Activated T-helper 2 cell treated with anti-CD3 and anti-CD28 coated beads, Interferon-gamma antibody, Interleukin-2, Interleukin-4, amounts not matched to agents 10 μg/mL and 5 μg/mL and 100 μg/mL, durations not matched to agents 14 hours and 24 hours and 36 hours (primary cell): ENCODE measurements around the gene TNFRSF25. TPM values are rescaled to one million over a fixed set of nuclear protein-coding genes. Genes with fewer than 3 reads are reported as not detected.

Experiments used
- DNase-seq: peaks from one replicate; pipeline ENCODE4 v3.0.0; 2021; ENCODE audit warnings: low spot score
- H3K27ac Mint-ChIP-seq: one replicate; pipeline ENCODE4 v1.8.0; 2021; ENCODE audit warnings: mixed read lengths
- H3K27me3 Mint-ChIP-seq: one replicate; pipeline ENCODE4 v1.8.0; 2021; ENCODE audit warnings: low read depth, mixed read lengths
- H3K36me3 Mint-ChIP-seq: one replicate; pipeline ENCODE4 v1.8.0; 2021; ENCODE audit warnings: low read depth, mixed read lengths
- H3K4me1 Mint-ChIP-seq: one replicate; pipeline ENCODE4 v1.8.0; 2021; ENCODE audit warnings: low read depth, mixed read lengths
- H3K4me3 Mint-ChIP-seq: one replicate; pipeline ENCODE4 v1.8.0; 2021; ENCODE audit warnings: low read depth, mild to moderate bottlenecking, moderate library complexity, mixed read lengths
- H3K9me3 Mint-ChIP-seq: one replicate; pipeline ENCODE4 v1.8.0; 2021; ENCODE audit warnings: mixed read lengths
- intact Hi-C: fragments of 100-400 bp; cut with micrococcal nuclease; formaldehyde crosslinking; loops from one replicate; pipeline ENCODE4 v1.15.1; 2023
- total RNA-seq: library from RNA; stranded (reverse); gene quantifications from 2 replicates; pipeline ENCODE4 v1.2.3, GENCODE V29; 2022

TNFRSF25 gene, protein sequence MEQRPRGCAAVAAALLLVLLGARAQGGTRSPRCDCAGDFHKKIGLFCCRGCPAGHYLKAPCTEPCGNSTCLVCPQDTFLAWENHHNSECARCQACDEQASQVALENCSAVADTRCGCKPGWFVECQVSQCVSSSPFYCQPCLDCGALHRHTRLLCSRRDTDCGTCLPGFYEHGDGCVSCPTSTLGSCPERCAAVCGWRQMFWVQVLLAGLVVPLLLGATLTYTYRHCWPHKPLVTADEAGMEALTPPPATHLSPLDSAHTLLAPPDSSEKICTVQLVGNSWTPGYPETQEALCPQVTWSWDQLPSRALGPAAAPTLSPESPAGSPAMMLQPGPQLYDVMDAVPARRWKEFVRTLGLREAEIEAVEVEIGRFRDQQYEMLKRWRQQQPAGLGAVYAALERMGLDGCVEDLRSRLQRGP
- total RNA-seq, result 88.0 and 89.7 TPM in 2 replicates

DNA sequence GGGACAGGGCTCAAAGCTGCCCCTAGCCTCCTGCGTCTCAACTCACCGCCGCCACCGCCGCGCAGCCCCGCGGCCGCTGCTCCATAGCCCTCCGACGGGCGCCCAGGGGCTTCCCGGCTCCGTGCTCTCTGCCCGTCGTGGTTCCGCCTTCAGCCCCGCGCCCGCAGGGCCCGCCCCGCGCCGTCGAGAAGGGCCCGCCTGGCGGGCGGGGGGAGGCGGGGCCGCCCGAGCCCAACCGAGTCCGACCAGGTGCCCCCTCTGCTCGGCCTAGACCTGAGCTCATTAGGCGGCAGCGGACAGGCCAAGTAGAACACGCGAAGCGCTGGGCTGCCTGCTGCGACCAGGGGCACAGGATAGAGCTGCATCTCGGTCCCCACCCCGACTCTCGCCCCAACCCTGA lies at the start of gene TNFRSF25:
TSS of gene TNFRSF25 (minus strand) at position 151 of the 400 bp plus-strand sequence. CDS start at position 85, 66 bp downstream.
- peak within 1 kb of the TSS; percentile 77 for H3K27ac Mint-ChIP-seq
- peak; percentile 61 for DNase-seq
- peaks cover 36% of the 10 kb centered on the region for H3K36me3 Mint-ChIP-seq
- H3K9me3 Mint-ChIP-seq, result no peaks in the 10 kb centered on the region
- no peaks in the 10 kb centered on the region for H3K27me3 Mint-ChIP-seq
- H3K4me1 Mint-ChIP-seq, result peaks cover 22% of the 10 kb centered on the region
- H3K4me3 Mint-ChIP-seq, result peak within 1 kb of the TSS; percentile 93
- intact Hi-C loops, result no loop called here

DNA sequence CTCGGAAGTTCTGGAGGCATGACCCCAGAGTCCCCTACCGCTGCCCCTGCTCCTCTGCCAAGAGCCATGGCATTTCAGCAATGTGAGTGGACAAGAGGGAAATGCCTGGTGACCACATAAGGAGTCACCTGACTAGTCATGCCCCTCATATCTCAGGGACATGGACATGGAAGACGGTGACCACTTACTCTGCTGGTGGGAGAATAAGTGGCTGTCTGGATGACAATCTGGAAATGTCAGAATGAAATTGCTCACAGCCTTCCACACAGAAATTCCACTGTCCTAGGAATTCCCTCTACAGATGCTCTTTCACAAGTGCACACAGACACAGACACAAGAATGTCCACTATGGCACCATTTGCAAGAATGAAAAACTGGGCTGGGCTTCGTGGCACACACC lies 49.8 kb upstream of the TNFRSF25 start:
- Mint-ChIP-seq H3K27ac (no peak overlapping the region), H3K27me3 (no peaks in the 10 kb centered on the region), H3K9me3 (no peaks in the 10 kb centered on the region), H3K4me3 (no peak overlapping the region), H3K4me1 (no peaks in the 10 kb centered on the region), H3K36me3 (no peaks in the 10 kb centered on the region)
- no peak for DNase-seq
- intact Hi-C loops, result no loop called here

DNA sequence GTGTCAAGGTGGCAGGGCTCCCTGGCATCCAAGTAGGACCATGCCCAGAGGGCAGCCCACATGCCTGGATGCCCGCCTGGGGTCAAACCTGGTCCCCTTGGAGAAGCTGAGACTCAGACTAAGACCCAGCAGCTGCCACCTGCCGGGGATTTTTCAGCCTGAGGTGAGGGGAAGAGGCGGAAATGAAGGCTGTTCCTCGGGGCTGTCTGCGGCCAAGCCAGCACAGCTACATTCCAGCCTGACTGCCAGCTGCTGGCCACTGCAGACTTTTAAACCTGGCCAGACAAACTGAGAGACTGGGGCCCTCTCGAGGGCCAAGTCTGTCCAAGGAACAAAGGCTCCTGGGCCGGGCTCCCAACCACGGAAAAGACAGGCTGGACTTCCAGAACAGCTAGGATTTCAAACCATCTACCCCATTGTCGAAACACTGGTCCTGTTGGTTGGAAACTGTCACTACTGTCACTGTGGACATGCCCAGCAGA lies 47.4 kb upstream of the TNFRSF25 start:
- no peak for DNase-seq
- Mint-ChIP-seq H3K27me3 (no peaks in the 10 kb centered on the region), H3K36me3 (no peaks in the 10 kb centered on the region), H3K4me1 (no peaks in the 10 kb centered on the region), H3K9me3 (no peaks in the 10 kb centered on the region), H3K4me3 (no peak overlapping the region), H3K27ac (no peak overlapping the region)
- intact Hi-C loops, result no loop called here

DNA sequence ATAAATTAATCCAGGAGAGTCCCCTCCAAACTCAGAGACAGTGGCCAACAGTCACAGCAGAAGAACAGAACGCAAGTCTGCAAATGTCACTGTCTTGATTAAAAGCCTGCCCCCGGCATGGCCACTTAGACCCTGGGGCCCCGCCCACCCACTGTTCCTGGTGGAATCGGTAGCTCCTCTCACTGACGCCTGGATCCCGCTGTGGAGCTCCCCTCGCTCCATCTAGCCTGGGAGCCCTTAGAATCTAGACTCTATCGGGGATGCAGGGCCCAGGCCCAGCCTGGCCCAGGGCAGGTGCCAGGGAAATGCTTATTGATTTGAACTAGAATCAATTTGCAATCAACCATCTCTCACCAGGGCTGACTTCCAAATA lies 46.9 kb upstream of the TNFRSF25 start:
- Mint-ChIP-seq H3K36me3 (no peaks in the 10 kb centered on the region), H3K4me1 (no peaks in the 10 kb centered on the region)

DNA sequence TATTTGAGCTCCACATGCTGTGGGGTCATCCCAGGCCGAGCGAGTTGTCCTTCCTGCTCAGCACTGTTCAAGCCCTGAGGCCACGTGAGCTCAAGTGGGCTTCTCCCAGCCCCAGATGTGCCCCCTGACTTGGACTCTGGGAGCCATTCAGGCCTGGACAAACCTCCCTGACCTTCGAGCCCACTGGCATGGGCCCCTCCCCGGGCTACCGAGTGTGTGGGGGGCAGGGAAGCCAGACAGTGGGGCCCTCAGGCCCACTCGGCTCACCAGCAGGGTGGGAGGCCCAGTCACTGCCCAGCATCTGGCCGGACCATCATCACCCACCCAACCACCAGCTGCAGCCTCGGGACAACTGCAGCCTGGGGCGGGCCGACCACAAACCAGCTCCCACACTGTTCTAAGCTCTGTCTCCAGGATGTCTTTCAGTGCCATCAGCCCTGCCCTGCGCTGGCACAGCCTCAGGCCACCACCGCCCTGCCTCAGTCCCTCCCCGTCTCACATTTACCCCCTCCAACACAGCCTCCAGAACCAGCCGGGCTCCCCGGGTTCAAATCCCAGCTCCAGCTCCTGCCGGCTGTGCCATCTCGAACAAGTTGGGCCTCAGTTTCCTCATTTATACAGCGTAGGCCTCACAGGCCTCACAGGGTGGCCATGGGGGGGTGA lies 46.4 kb upstream of the TNFRSF25 start:
- Mint-ChIP-seq H3K4me1 (no peaks in the 10 kb centered on the region), H3K27ac (no peak overlapping the region), H3K27me3 (no peaks in the 10 kb centered on the region), H3K36me3 (no peaks in the 10 kb centered on the region), H3K9me3 (no peaks in the 10 kb centered on the region), H3K4me3 (no peak overlapping the region)
- no peak for DNase-seq
- intact Hi-C loops, result no loop called here

More for the DNA sequence above, 46.9 kb upstream of the TNFRSF25 start:
- Mint-ChIP-seq H3K27me3 (no peaks in the 10 kb centered on the region), H3K27ac (no peak overlapping the region), H3K9me3 (no peaks in the 10 kb centered on the region), H3K4me3 (no peak overlapping the region)
- intact Hi-C loops, result no loop called here
- no peak for DNase-seq

DNA sequence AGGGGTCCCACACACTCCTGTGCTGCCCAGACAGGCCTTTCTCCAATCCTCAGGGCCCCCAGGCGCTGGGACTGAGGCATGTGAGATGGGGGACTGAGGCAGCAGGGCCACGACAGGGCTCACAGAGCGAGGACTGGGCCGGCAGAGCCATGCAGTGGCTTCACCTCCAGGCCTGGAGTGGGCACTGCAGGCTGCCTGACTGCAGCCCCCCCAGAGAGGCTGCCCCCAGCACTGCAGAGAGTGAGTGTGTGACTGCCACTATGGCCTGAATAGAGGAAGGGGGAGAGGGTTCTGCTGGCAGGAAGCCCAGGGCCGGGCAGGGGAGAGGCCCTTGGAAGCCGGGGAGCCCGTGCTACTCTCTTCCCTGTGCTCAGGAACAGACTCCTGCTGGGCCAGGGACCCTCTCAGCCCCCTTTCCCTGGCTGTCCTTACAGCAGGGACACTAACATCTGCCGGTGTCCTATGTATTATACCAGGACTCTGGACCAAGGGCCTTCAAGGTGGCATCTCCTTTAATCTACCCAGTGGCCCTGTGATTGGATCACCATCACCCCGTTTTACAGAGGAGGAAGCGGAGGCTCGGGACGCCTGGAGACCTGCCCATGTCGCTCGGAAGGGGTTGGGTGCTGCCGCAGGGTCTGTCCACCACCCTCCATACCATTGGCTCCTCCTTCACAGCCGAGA lies 45.7 kb upstream of the TNFRSF25 start:
- intact Hi-C loops, result no loop called here
- Mint-ChIP-seq H3K4me1 (no peaks in the 10 kb centered on the region), H3K36me3 (no peaks in the 10 kb centered on the region), H3K4me3 (no peak overlapping the region), H3K27me3 (no peaks in the 10 kb centered on the region), H3K9me3 (no peaks in the 10 kb centered on the region), H3K27ac (no peak overlapping the region)
- no peak for DNase-seq

DNA sequence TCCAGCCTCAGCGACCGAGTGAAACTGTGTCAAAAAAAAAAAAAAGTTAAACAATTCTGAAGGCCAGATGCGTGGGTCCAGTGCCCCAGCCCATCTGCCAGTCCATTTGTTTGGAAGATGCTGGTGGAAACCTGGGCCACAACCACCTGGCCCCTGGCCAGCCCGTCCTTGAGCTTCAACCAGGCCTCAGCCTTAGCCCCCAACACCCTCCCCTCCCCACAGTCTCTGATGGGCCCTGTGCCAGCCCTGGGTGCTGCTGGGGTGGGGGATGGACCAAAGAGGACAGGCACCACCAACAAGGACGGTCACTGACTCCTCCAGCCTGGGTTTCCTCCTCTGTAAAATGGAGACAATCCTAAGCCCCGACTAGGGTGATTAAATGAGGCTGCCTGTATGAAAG lies 45.1 kb upstream of the TNFRSF25 start:
- intact Hi-C loops, result no loop called here
- H3K27me3 Mint-ChIP-seq, result no peaks in the 10 kb centered on the region
- no peak for DNase-seq
- H3K4me1 Mint-ChIP-seq, result no peaks in the 10 kb centered on the region
- H3K36me3 Mint-ChIP-seq, result no peaks in the 10 kb centered on the region
- no peak overlapping the region for H3K27ac Mint-ChIP-seq
- no peak overlapping the region for H3K4me3 Mint-ChIP-seq
- H3K9me3 Mint-ChIP-seq, result no peaks in the 10 kb centered on the region

DNA sequence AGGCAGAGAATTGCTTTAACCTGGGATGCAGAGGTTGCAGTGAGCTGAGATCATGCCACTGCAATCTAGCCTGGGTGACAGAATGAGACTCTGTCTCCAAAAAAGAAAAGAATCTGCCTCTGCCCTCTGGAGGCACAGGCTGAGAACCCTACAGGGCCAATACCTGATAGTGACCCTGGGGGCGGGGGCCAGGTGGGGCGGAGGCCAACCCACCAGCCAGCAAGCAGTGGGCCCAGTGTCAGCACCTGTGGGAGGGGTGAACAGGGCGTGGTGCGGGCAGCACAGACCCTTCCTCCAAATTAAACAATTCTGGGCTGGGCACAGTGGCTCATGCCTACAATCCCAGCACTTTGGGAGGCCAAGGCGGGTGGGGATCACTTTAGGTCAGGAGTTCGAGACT lies 44.5 kb upstream of the TNFRSF25 start:
- no peaks in the 10 kb centered on the region for H3K36me3 Mint-ChIP-seq

DNA sequence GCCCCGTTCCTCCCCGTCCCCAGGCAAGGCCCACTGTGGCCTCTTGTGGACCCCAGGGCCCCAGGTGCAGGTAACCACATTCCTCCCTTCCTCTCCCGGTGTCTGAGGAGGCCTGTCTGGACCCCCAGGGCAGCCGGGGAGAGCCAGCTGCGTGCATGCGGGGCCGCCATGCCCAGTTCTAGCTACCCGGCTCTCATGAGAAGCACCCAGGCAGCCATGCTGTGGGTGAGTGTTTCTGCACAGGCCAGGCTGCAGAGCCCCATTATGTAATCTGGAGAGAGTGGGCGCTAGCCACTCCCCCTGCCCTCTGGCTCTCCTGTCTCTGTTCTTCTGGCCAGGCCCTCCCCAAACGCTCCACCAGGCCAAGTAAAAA lies 43.9 kb upstream of the TNFRSF25 start:
- Mint-ChIP-seq H3K4me3 (no peak overlapping the region), H3K36me3 (no peaks in the 10 kb centered on the region), H3K4me1 (no peaks in the 10 kb centered on the region), H3K27me3 (no peaks in the 10 kb centered on the region), H3K9me3 (no peaks in the 10 kb centered on the region), H3K27ac (no peak overlapping the region)
- intact Hi-C loops, result no loop called here
- DNase-seq, result no peak

More for the DNA sequence above, 44.5 kb upstream of the TNFRSF25 start:
- H3K9me3 Mint-ChIP-seq, result no peaks in the 10 kb centered on the region
- no peak for DNase-seq
- no peak overlapping the region for H3K27ac Mint-ChIP-seq
- intact Hi-C loops, result no loop called here
- H3K4me3 Mint-ChIP-seq, result no peak overlapping the region
- no peaks in the 10 kb centered on the region for H3K4me1 Mint-ChIP-seq
- H3K27me3 Mint-ChIP-seq, result no peaks in the 10 kb centered on the region

DNA sequence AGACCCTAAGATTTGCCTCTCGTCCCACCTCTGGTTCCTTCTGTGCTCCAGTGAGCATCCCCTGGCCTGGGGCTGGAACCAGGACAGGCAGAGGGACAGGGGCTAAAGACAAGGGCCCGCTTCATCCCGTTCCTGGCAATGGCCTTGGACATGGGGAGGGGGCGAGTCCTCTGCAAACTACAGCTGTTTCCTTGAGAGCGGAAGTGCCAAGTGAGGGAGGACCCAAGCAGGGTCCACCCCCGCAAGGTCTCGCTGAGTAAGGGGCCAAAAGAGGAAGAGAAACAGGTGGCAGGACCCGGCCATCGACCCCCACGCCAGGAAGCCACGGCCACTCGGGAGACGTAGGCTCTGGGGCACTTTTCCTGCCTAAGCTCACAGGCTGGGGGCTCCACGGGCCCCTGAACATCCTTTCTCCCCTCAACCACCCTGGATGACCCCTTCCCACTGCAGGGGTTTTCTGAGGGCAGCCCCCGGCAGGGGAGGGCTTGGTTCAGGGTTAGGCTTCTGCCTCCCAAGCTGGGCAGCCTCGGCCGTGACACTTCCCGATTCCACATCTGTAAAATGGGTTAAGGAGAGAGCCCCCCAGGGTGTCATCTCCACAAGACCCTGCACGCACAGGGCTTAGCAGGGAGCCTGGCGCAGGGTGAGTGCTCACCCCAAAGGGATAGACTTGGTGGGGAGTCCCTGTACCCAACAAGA lies 43.4 kb upstream of the TNFRSF25 start:
- no peak overlapping the region for H3K27ac Mint-ChIP-seq
- no peaks in the 10 kb centered on the region for H3K27me3 Mint-ChIP-seq
- no peak for DNase-seq
- H3K4me3 Mint-ChIP-seq, result no peak overlapping the region
- no peaks in the 10 kb centered on the region for H3K4me1 Mint-ChIP-seq
- H3K9me3 Mint-ChIP-seq, result no peaks in the 10 kb centered on the region
- intact Hi-C loops, result no loop called here
- no peaks in the 10 kb centered on the region for H3K36me3 Mint-ChIP-seq

DNA sequence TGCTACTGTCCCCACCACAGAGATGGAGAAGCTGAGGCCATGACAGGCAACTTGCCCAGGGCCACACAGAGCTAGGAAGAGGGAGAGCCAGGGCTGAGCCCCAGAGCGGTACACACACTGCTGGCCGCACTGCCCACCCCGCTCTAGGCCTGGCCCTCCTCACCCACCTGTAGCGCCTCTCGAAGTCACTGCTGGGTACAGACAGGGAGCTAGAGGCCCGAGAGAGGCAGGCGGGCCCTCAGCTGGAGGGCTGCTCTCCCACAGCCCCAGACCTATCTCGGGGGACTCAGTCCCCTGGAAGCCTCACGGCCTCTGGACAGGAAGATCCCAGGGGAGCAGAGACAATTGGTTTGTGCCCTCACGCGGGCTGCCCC lies 42.8 kb upstream of the TNFRSF25 start:
- H3K27ac Mint-ChIP-seq, result no peak overlapping the region
- H3K4me1 Mint-ChIP-seq, result no peaks in the 10 kb centered on the region
- no peaks in the 10 kb centered on the region for H3K27me3 Mint-ChIP-seq
- no peaks in the 10 kb centered on the region for H3K9me3 Mint-ChIP-seq
- no peaks in the 10 kb centered on the region for H3K36me3 Mint-ChIP-seq
- no peak overlapping the region for H3K4me3 Mint-ChIP-seq
- intact Hi-C loops, result no loop called here
- no peak for DNase-seq

DNA sequence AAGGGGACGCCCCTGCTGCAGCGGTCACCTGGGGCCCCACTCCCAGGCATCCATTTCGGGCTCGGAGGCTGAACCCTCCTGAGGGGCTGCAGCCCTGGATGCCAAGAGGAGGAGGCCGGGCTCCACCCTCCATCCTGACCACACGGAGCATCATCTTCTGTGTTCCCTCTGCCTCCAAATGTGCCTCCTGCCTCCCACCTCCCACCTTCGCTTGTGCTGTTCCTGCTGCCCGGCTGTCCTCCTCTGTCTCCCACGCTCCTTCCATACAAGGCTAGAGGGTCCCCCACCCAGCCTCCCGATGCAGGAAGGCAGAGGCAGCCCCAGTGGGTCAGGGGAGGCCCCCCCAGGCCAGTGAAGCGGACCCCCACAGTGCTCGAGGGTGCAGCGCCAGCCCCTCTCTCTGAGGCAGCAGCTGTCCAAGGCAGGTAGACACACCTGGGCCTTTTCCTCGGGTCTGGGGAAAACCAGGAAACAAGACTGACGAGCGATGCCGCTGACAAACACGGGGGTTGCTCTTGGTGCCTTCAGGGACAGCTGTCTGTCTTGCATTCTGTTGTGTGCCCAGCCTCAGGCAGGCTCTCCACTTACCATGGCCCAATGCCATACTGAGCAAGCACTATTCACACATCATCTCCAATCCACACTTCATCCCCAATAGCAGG lies 42.3 kb upstream of the TNFRSF25 start:
- H3K36me3 Mint-ChIP-seq, result no peaks in the 10 kb centered on the region
- H3K27ac Mint-ChIP-seq, result no peak overlapping the region
- no peak for DNase-seq
- intact Hi-C loops, result no loop called here
- no peaks in the 10 kb centered on the region for H3K27me3 Mint-ChIP-seq
- no peaks in the 10 kb centered on the region for H3K4me1 Mint-ChIP-seq
- H3K9me3 Mint-ChIP-seq, result no peaks in the 10 kb centered on the region
- no peak overlapping the region for H3K4me3 Mint-ChIP-seq
